ENCODE data around the gene FOXN1. TPM values are rescaled to one million over a fixed set of nuclear protein-coding genes. Genes with fewer than 3 reads are reported as not detected.

The FOXN1 gene
- total and polyA plus RNA-seq, 2 experiments from 2014 or later: 0.87 TPM; not detected in 1

- no peaks in the 10 kb centered on the region for H3K27me3 ChIP-seq
- H3K27ac ChIP-seq: no peak overlapping the region
- H3K79me2 ChIP-seq: no peaks in the 10 kb centered on the region
- H3K9me3 ChIP-seq (ENCODE audit: low read depth): no peaks in the 10 kb centered on the region
- no peak overlapping the region for H2AFZ ChIP-seq
- no peak overlapping the region for H3K4me2 ChIP-seq
- no peaks in the 10 kb centered on the region for H3K9me2 ChIP-seq (replicated peaks; ENCODE audit: insufficient read depth)
- H3K4me1 ChIP-seq (ENCODE audit: insufficient read depth): no peaks in the 10 kb centered on the region
- no peak for DNase-seq (ENCODE audit: low spot score)
- H3K36me3 ChIP-seq (replicated peaks; ENCODE audit: insufficient read depth, low read depth): no peaks in the 10 kb centered on the region
- no peak for TF ChIP-seq CTCF (IDR thresholded peaks at IDR 0.05; ENCODE audit: poor library complexity)
- no peak for TF ChIP-seq EZH2 (IDR thresholded peaks at IDR 0.05; ENCODE audit: borderline replicate concordance)
- TF ChIP-seq EZH2phosphoT487 (IDR thresholded peaks at IDR 0.05; ENCODE audit: low read depth, severe bottlenecking, unreplicated experiment): no peak
- WGBS (ENCODE audit: low lambda C conversion rate, missing lambda C conversion rate): 86% methylated on average over 16 of the region's 24 CpGs
- no peaks in the 10 kb centered on the region for H4K20me1 ChIP-seq (ENCODE audit: insufficient read depth, poor library complexity, severe bottlenecking)
- H3K4me3 ChIP-seq: no peak overlapping the region
These were observed 1.5 kb downstream of the FOXN1 start for GRCh38 chr17:28507567-28508203.

GRCh38 chr17:28508211-28508724 lies 2.1 kb downstream of the FOXN1 start:
- Histone ChIP-seq H3K36me3 (replicated peaks; ENCODE audit: insufficient read depth, low read depth) (no peaks in the 10 kb centered on the region), H3K4me3 (no peak overlapping the region), H3K4me1 (ENCODE audit: insufficient read depth) (no peaks in the 10 kb centered on the region), H3K4me2 (no peak overlapping the region), H4K20me1 (ENCODE audit: insufficient read depth, poor library complexity, severe bottlenecking) (no peaks in the 10 kb centered on the region), H3K79me2 (no peaks in the 10 kb centered on the region), H3K27me3 (no peaks in the 10 kb centered on the region), H2AFZ (no peak overlapping the region), H3K27ac (no peak overlapping the region), H3K9me3 (ENCODE audit: low read depth) (no peaks in the 10 kb centered on the region), H3K9me2 (replicated peaks; ENCODE audit: insufficient read depth) (no peaks in the 10 kb centered on the region)
- no peak for DNase-seq (ENCODE audit: low spot score)
- TF ChIP-seq CTCF (IDR thresholded peaks at IDR 0.05; ENCODE audit: poor library complexity) (no peak), EZH2 (IDR thresholded peaks at IDR 0.05; ENCODE audit: borderline replicate concordance) (no peak), EZH2phosphoT487 (IDR thresholded peaks at IDR 0.05; ENCODE audit: low read depth, severe bottlenecking, unreplicated experiment) (no peak)
- WGBS (ENCODE audit: low lambda C conversion rate, missing lambda C conversion rate): 92% methylated on average over 11 of the region's 11 CpGs

- 80% methylated on average over 6 of the region's 7 CpGs for WGBS (ENCODE audit: low lambda C conversion rate, missing lambda C conversion rate)
These were observed 3.6 kb downstream of the FOXN1 start for GRCh38 chr17:28509789-28510188.

More at GRCh38 chr17:28509789-28510188, 3.6 kb downstream of the FOXN1 start:
- Histone ChIP-seq H3K27me3 (no peaks in the 10 kb centered on the region), H2AFZ (no peak overlapping the region), H3K36me3 (replicated peaks; ENCODE audit: insufficient read depth, low read depth) (no peaks in the 10 kb centered on the region), H4K20me1 (ENCODE audit: insufficient read depth, poor library complexity, severe bottlenecking) (no peaks in the 10 kb centered on the region), H3K4me1 (ENCODE audit: insufficient read depth) (no peaks in the 10 kb centered on the region), H3K79me2 (no peaks in the 10 kb centered on the region), H3K9me3 (ENCODE audit: low read depth) (no peaks in the 10 kb centered on the region), H3K27ac (no peak overlapping the region), H3K9me2 (replicated peaks; ENCODE audit: insufficient read depth) (no peaks in the 10 kb centered on the region), H3K4me3 (no peak overlapping the region), H3K4me2 (no peak overlapping the region)
- TF ChIP-seq CTCF (IDR thresholded peaks at IDR 0.05; ENCODE audit: poor library complexity) (no peak), EZH2phosphoT487 (IDR thresholded peaks at IDR 0.05; ENCODE audit: low read depth, severe bottlenecking, unreplicated experiment) (no peak), EZH2 (IDR thresholded peaks at IDR 0.05; ENCODE audit: borderline replicate concordance) (no peak)
- no peak for DNase-seq (ENCODE audit: low spot score)
